Endothelial cell of umbilical vein (primary cell): ENCODE data around the gene DGKI. TPM values are rescaled to one million over a fixed set of nuclear protein-coding genes. Genes with fewer than 3 reads are reported as not detected.

Source experiments
- BruUV-seq: library from RNA; stranded (reverse); fragments of 400-500 nt; replicated peaks from 2 replicates; lab custom pipeline; 2021; lab: Mats Ljungman, UMichigan
- CTCF ChIA-PET: fragments of 300-600, 350-600 bp; sonication (Branson Sonifier 250); formaldehyde crosslinking; loops from one replicate; lab custom pipeline; 2021; ENCODE audit warnings: antibody characterized with exemption, inconsistent platforms; lab: Charles Lee
- POLR2A ChIA-PET: fragments of 300-600, 350-600 bp; sonication (Branson Sonifier 250); formaldehyde crosslinking; loops from one replicate; lab custom pipeline; 2021; ENCODE audit warnings: antibody characterized with exemption, inconsistent platforms; lab: Charles Lee
- DNase-seq: peaks from one replicate; pipeline ENCODE4 v3.0.0-alpha.2; 2011; ENCODE audit warnings: low read depth, low spot score
- FAIRE-seq: peaks from 2 replicates; lab custom pipeline; 2011; peaks lifted over from hg19 to GRCh38; lab: Jason Lieb, UNC
- H2AFZ ChIP-seq: 2 replicates; pipeline ENCODE4 v1.6.0; 2012; ENCODE audit warnings: low read depth, low read length, control low read depth, inconsistent platforms
- H3K27ac ChIP-seq: 2 replicates; pipeline ENCODE4 v1.5.1; 2011; ENCODE audit warnings: low read depth, mild to moderate bottlenecking, control low read depth, low read length, moderate library complexity; ENCODE audit not compliant: insufficient read depth
- H3K27me3 ChIP-seq, 2 experiments: 2 replicates each; pipeline versions ENCODE4 v1.6.0 to v1.6.1; 2011; ENCODE audit warnings: low read length in 2 of 2, mixed read lengths in 1 of 2; ENCODE audit not compliant: control insufficient read depth in 2 of 2, insufficient read depth in 2 of 2
- H3K36me3 ChIP-seq, 2 experiments: 2 replicates in 1 of 2; 3 replicates in 1 of 2; pipeline ENCODE4 v1.5.1; 2011; ENCODE audit warnings: low read length in 2 of 2, mild to moderate bottlenecking in 1 of 2, moderate library complexity in 1 of 2; ENCODE audit not compliant: control insufficient read depth in 2 of 2, insufficient read depth in 2 of 2; ENCODE audit errors: extremely low read depth in 1 of 2
- H3K4me1 ChIP-seq: 3 replicates; pipeline ENCODE4 v1.5.1; 2011; ENCODE audit warnings: mild to moderate bottlenecking, low read length; ENCODE audit not compliant: control insufficient read depth, insufficient read depth; ENCODE audit errors: extremely low read depth
- H3K4me2 ChIP-seq: 2 replicates; pipeline ENCODE4 v1.6.1; 2011; ENCODE audit warnings: low read length, control low read depth, mixed read lengths; ENCODE audit not compliant: insufficient read depth
- H3K4me3 ChIP-seq, 3 experiments: fragments of 200-600 bp in 1 of 3; sonication (generic), shearing (Covaris generic) in 1 of 3; replicated peaks in 1 of 3; 2 replicates each; pipeline ENCODE4 v1.5.1; 2011 to 2016; ENCODE audit warnings: control low read depth in 3 of 3, low read length in 3 of 3, mild to moderate bottlenecking in 2 of 3, inconsistent platforms in 1 of 3, low read depth in 1 of 3, moderate library complexity in 1 of 3; ENCODE audit not compliant: insufficient read depth in 1 of 3
- H3K79me2 ChIP-seq: 2 replicates; pipeline ENCODE4 v1.6.0; 2012; ENCODE audit warnings: low read length, inconsistent platforms; ENCODE audit not compliant: control insufficient read depth, insufficient read depth
- H3K9ac ChIP-seq: replicated peaks from 2 replicates; pipeline ENCODE3; 2011; ENCODE audit warnings: low read length, control low read depth; ENCODE audit not compliant: insufficient read depth; ENCODE audit errors: extremely low read depth
- H3K9me1 ChIP-seq: replicated peaks from 3 replicates; pipeline ENCODE4 v1.6.0; 2011; ENCODE audit warnings: mild to moderate bottlenecking, low read length; ENCODE audit not compliant: control insufficient read depth, insufficient read depth; ENCODE audit errors: extremely low read depth
- H3K9me3 ChIP-seq: replicated peaks from 2 replicates; pipeline ENCODE4 v1.5.1; 2012; ENCODE audit warnings: low read length, inconsistent platforms; ENCODE audit not compliant: control insufficient read depth, insufficient read depth
- H4K20me1 ChIP-seq: replicated peaks from 2 replicates; pipeline ENCODE3; 2011; ENCODE audit warnings: mild to moderate bottlenecking, low read length; ENCODE audit not compliant: control insufficient read depth, insufficient read depth; ENCODE audit errors: extremely low read depth
- EZH2 ChIP-seq: IDR thresholded peaks from 2 replicates; pipeline ENCODE4 v1.6.1; 2012; ENCODE audit warnings: borderline replicate concordance, low read depth, mild to moderate bottlenecking, moderate library complexity, low read length, inconsistent platforms; ENCODE audit not compliant: severe bottlenecking
- FOS ChIP-seq: IDR thresholded peaks from 2 replicates; pipeline ENCODE4 v1.6.1; 2011; ENCODE audit warnings: mild to moderate bottlenecking, low read length, moderate library complexity, borderline replicate concordance; ENCODE audit not compliant: insufficient read depth
- GATA2 ChIP-seq: IDR thresholded peaks from 2 replicates; pipeline ENCODE4 v1.7.0; 2011; ENCODE audit warnings: low read depth, mild to moderate bottlenecking, moderate library complexity, mixed read lengths, low read length; ENCODE audit not compliant: insufficient read length, insufficient read depth
- JUN ChIP-seq: IDR thresholded peaks from 2 replicates; pipeline ENCODE4 v1.6.1; 2011; ENCODE audit warnings: borderline replicate concordance, low read depth; ENCODE audit not compliant: insufficient read length, insufficient read depth
- MYC ChIP-seq: IDR thresholded peaks from one replicate; pipeline ENCODE4 v1.6.1; 2011; ENCODE audit warnings: mild to moderate bottlenecking, low read depth, low read length
- POLR2A ChIP-seq: IDR thresholded peaks from 2 replicates; pipeline ENCODE4 v1.6.1; 2012; ENCODE audit warnings: low read depth, mild to moderate bottlenecking, control low read depth, low read length
- POLR2AphosphoS5 ChIP-seq: IDR thresholded peaks from 2 replicates; pipeline ENCODE4 v1.6.1; 2012; ENCODE audit warnings: low read depth, mild to moderate bottlenecking, control low read depth, low read length, moderate library complexity; ENCODE audit not compliant: insufficient read depth
- dilution Hi-C: fragments of 300-500 bp; cut with MboI; formaldehyde crosslinking; loops from one replicate; pipeline ENCODE4 v1.15.0; 2019; ENCODE audit warnings: low sequenced_read_pairs; ENCODE audit not compliant: extremely low pct_ligation_motif_present
- intact Hi-C: fragments of 100-400 bp; cut with micrococcal nuclease; formaldehyde crosslinking; loops from one replicate; pipeline ENCODE4 v1.10.0; 2022
- polyA plus RNA-seq, 4 experiments: library from polyadenylated mRNA; depleted of rRNA in 3 of 4; stranded (reverse) in 3 of 4; unstranded in 1 of 4; fragments of >200 nt; gene quantifications; 2 replicates each; pipeline versions ENCODE4 v1.2.1 to v1.2.3, GENCODE V29; 2011 to 2012; ENCODE audit warnings: missing spikeins in 1 of 4
- total RNA-seq: library from RNA; stranded (reverse); gene quantifications from 2 replicates; pipeline ENCODE4 v1.2.3, GENCODE V29; 2021
- TF ChIP-seq, protein P1 (sequence below): IDR thresholded peaks from 2 replicates; pipeline ENCODE4 v1.6.1; 2011; ENCODE audit not compliant: insufficient read depth, insufficient read length
- TF ChIP-seq, protein P2 (sequence below), 2 donors: IDR thresholded peaks; 1 replicate in 1 of 2; 2 replicates in 1 of 2; pipeline ENCODE4 v1.5.1; 2011; ENCODE audit warnings: low read length in 2 of 2, mild to moderate bottlenecking in 2 of 2, moderate library complexity in 2 of 2, control low read depth in 1 of 2, inconsistent platforms in 1 of 2, low read depth in 1 of 2; ENCODE audit not compliant: insufficient read depth in 1 of 2; ENCODE audit errors: extremely low read depth in 1 of 2

The DGKI gene
- total and polyA plus RNA-seq, 2 donors (not counting 3 experiments of a cell fraction or from before 2014, with no cell fraction given) = 0.11 to 0.51 TPM

DNA sequence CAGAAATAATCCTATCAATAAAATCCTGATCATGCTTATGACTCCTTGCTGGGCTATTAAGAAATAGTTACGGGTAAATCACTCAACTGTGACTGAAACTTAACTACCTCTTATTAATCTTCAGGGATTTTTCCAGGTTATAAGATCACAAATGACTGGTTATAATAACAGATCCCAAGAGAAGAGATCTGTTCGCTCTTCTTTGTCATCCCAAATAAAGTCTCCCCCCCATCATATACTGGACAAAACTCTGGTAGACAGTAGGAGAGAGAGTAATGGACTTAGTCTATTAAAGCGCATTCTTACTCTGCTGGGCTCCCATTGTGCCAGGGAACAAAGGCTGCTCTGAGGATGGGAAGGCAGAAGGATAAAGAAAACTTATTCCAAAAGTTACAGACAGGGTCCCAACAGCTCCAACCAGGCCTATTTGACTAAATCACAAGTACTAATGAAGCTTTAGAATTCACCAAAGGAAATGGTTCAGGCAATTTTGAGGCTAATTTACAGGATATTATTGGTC is 233.7 kb downstream of the DGKI start:
- ChIA-PET CTCF (interaction anchor here (2.3 to 5.0 kb wide), 2 partner anchors 14 to 43 kb away, joined by 7 to 60 read pairs; no protein-coding TSS in a partner anchor), POLR2A (no interaction called here)
- Histone ChIP-seq H3K4me1 (no peaks in the 10 kb centered on the region), H3K9ac (no peak overlapping the region), H3K9me1 (no peaks in the 10 kb centered on the region), H3K4me2 (no peak overlapping the region), H3K9me3 (no peaks in the 10 kb centered on the region), H4K20me1 (no peaks in the 10 kb centered on the region), H3K4me3 (no peak overlapping the region), H2AFZ (no peak overlapping the region), H3K36me3 (no peaks in the 10 kb centered on the region), H3K27ac (no peak overlapping the region), H3K79me2 (no peaks in the 10 kb centered on the region), H3K27me3 (peaks cover 5 to 18% of the 10 kb centered on the region in 2 experiments)
- BruUV-seq = no TSS peak
- TF ChIP-seq POLR2A (no peak), FOS (no peak), POLR2AphosphoS5 (no peak), MYC (no peak), GATA2 (no peak), JUN (no peak), EZH2 (no peak)
- TF ChIP-seq, protein P1, sequence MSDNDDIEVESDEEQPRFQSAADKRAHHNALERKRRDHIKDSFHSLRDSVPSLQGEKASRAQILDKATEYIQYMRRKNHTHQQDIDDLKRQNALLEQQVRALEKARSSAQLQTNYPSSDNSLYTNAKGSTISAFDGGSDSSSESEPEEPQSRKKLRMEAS = no peak
- FAIRE-seq = no peak
- intact Hi-C loops = no loop called here
- dilution Hi-C loops = no loop called here
- DNase-seq = no peak

DNA sequence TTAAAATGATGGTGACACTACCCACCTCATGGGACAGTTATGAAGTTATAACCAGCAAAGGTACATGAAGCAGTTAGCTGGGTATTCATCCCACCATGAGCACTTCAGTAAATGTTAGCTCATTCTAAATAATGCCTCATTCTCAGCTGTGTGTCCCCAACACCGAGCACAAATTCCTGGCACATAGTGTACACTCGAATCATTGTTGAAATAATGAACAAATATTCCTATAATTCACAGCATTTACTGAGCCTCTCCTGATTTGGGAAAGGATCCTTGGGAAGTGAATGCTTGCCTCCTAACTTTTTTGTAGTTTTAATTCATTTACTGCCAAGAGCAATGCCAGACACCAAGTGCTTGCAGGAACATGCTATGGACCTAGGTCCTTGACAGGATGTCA is 235.2 kb downstream of the DGKI start:
- Histone ChIP-seq H3K4me1 (no peaks in the 10 kb centered on the region), H3K79me2 (no peaks in the 10 kb centered on the region), H3K9me3 (no peaks in the 10 kb centered on the region), H3K9ac (no peak overlapping the region), H3K27ac (no peak overlapping the region), H3K4me3 (no peak overlapping the region), H3K9me1 (no peaks in the 10 kb centered on the region), H3K36me3 (no peaks in the 10 kb centered on the region), H3K27me3 (peaks cover 8 to 26% of the 10 kb centered on the region in 2 experiments), H3K4me2 (no peak overlapping the region), H2AFZ (no peak overlapping the region), H4K20me1 (no peaks in the 10 kb centered on the region)
- dilution Hi-C loops (no loop called here), intact Hi-C loops (no loop called here)
- BruUV-seq = no TSS peak
- TF ChIP-seq GATA2 (no peak), MYC (no peak), FOS (no peak), EZH2 (no peak), POLR2AphosphoS5 (no peak), JUN (no peak), POLR2A (no peak)
- TF ChIP-seq, protein P1 = no peak
- TF ChIP-seq, protein P2, sequence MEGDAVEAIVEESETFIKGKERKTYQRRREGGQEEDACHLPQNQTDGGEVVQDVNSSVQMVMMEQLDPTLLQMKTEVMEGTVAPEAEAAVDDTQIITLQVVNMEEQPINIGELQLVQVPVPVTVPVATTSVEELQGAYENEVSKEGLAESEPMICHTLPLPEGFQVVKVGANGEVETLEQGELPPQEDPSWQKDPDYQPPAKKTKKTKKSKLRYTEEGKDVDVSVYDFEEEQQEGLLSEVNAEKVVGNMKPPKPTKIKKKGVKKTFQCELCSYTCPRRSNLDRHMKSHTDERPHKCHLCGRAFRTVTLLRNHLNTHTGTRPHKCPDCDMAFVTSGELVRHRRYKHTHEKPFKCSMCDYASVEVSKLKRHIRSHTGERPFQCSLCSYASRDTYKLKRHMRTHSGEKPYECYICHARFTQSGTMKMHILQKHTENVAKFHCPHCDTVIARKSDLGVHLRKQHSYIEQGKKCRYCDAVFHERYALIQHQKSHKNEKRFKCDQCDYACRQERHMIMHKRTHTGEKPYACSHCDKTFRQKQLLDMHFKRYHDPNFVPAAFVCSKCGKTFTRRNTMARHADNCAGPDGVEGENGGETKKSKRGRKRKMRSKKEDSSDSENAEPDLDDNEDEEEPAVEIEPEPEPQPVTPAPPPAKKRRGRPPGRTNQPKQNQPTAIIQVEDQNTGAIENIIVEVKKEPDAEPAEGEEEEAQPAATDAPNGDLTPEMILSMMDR (IDR thresholded peaks at IDR 0.05; ENCODE audit: extremely low read depth in 1 of 2, insufficient read depth in 1 of 2, low read depth in 1 of 2, low read length in 2 of 2) = no peak
- ChIA-PET POLR2A (no interaction called here), CTCF (interaction anchor here (1.2 kb wide), 1 partner anchor 15 kb away, joined by 5 read pairs; no protein-coding TSS in a partner anchor)
- no peak for DNase-seq
- FAIRE-seq = no peak
